Mesothelial cell of epicardium (in vitro differentiated cells): ENCODE measurements around the gene GDAP2. TPM values are rescaled to one million over a fixed set of nuclear protein-coding genes. Genes with fewer than 3 reads are reported as not detected.

Source experiments
- DNase-seq, 2 experiments: peaks; one replicate each; pipeline ENCODE4 v3.0.0; 2021; ENCODE audit warnings: low spot score in 2 of 2; ENCODE audit not compliant: unreplicated experiment in 2 of 2
- H3K27ac Mint-ChIP-seq: 2 replicates; pipeline ENCODE4 v1.8.0; 2021; ENCODE audit warnings: mixed read lengths
- H3K27me3 Mint-ChIP-seq: 2 replicates; pipeline ENCODE4 v1.8.0; 2021; ENCODE audit warnings: low read depth, mixed read lengths
- H3K36me3 Mint-ChIP-seq: 2 replicates; pipeline ENCODE4 v1.8.0; 2021; ENCODE audit warnings: mixed read lengths
- H3K4me1 Mint-ChIP-seq: 2 replicates; pipeline ENCODE4 v1.8.0; 2021; ENCODE audit warnings: mixed read lengths
- H3K4me3 Mint-ChIP-seq: 2 replicates; pipeline ENCODE4 v1.8.0; 2021; ENCODE audit warnings: mild to moderate bottlenecking, moderate library complexity, mixed read lengths
- H3K9me3 Mint-ChIP-seq: 2 replicates; pipeline ENCODE4 v1.8.0; 2021; ENCODE audit warnings: mixed read lengths
- CTCF ChIP-seq: fragments of 200-600 bp; sonication (generic); IDR thresholded peaks from one replicate; pipeline ENCODE4 v1.5.0; 2021; ENCODE audit warnings: antibody characterized with exemption; ENCODE audit not compliant: unreplicated experiment
- total RNA-seq: library from RNA; stranded (reverse); gene quantifications from 3 replicates; pipeline ENCODE4 v1.2.1, GENCODE V29; 2021

The GDAP2 gene
- total RNA-seq, 1 donor from 2014 or later, result 25.9 TPM

DNA sequence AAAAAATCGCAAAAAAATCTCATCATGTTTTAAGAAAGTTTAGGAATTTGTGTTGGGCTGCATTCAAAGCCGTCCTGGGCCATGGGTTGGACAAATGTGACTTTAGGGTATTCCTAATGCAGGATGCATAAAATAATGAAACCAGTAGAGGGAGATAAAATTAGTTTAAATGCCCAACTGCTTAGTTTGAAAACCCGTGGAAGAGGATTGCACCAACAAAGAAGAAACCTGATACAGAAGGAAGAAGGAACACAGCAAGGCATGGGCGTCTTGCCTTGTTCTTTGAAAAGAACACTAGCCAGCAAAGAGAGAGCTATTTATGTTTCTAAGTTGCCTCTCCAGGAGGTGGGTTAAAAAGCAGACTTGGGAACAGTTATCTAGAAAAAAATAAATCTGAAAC is 38.1 kb upstream of the GDAP2 start:
- peaks cover 5% of the 10 kb centered on the region for H3K4me1 Mint-ChIP-seq
- DNase-seq, result no peak
- H3K4me3 Mint-ChIP-seq, result no peak overlapping the region
- H3K27me3 Mint-ChIP-seq, result no peaks in the 10 kb centered on the region
- H3K27ac Mint-ChIP-seq, result no peak overlapping the region
- no peaks in the 10 kb centered on the region for H3K36me3 Mint-ChIP-seq
- H3K9me3 Mint-ChIP-seq, result no peaks in the 10 kb centered on the region
- TF ChIP-seq CTCF, result peak; percentile 37

DNA sequence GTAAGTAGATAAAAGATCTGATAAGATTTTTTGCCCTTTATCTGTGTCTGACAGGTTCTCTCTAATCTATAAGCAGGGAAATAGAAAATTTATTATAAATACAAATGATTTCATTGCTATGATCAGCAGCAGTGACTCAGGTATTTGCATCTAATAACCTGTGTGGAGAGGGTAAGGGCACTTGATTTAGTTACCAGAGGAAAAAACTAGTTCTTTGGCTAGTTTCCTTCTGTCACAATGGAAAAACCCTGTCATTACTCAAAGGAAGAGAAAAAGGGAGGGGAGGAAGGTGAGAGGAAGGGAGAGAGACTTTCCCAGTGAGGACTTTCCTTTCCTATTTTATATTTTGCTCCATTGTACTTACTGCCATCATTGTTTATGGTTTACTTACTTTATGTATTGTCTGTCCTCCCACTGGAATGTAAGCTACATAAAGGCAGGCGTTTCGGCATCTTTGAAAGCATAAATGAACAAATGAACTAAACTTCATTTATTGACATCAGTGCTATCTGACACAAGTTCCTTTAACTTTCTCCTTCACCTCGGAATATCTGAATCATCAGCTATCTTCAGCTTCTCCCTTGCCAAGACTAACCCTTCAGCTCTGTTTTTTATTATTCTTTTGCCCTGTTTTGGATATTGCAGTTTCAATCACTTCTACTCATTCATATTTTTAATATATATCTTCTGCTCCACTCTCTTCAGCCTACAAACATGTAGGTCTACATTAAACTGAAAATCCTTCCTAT is 35.0 kb upstream of the GDAP2 start:
- Mint-ChIP-seq H3K27me3 (no peaks in the 10 kb centered on the region), H3K9me3 (no peaks in the 10 kb centered on the region), H3K4me3 (no peak overlapping the region), H3K27ac (no peak overlapping the region), H3K36me3 (peaks cover 7% of the 10 kb centered on the region), H3K4me1 (peaks cover 5% of the 10 kb centered on the region)
- TF ChIP-seq CTCF, result no peak
- no peak for DNase-seq

DNA sequence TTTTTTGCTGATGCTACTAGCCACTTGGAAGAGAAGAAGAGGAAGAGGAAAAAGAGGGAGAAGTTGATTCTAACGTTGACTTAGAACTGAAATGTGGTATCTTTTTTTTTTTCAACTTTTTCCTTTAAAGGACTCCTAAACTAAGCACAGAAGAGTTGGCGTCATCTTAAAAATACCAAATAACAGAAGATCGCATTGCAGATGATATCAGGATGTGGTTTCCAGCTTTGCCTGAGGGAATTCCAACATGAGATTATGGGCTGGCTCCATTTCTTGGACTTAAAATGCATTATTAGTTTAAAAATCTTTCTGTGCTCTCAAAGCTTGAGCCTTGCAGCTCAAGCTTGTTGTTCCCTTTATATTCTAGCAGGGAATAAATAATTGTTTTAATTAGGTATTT is 29.9 kb upstream of the GDAP2 start:
- H3K27me3 Mint-ChIP-seq, result no peaks in the 10 kb centered on the region
- H3K4me1 Mint-ChIP-seq, result no peaks in the 10 kb centered on the region
- peaks cover 42% of the 10 kb centered on the region for H3K36me3 Mint-ChIP-seq
- H3K4me3 Mint-ChIP-seq, result no peak overlapping the region
- no peak for TF ChIP-seq CTCF
- no peak overlapping the region for H3K27ac Mint-ChIP-seq
- DNase-seq, result no peak
- H3K9me3 Mint-ChIP-seq, result no peaks in the 10 kb centered on the region

- H3K27me3 Mint-ChIP-seq, result no peaks in the 10 kb centered on the region
- TF ChIP-seq CTCF, result no peak
- no peak overlapping the region for H3K4me3 Mint-ChIP-seq
- DNase-seq, result no peak
- peaks cover 54% of the 10 kb centered on the region for H3K36me3 Mint-ChIP-seq
- no peaks in the 10 kb centered on the region for H3K4me1 Mint-ChIP-seq
- no peak overlapping the region for H3K27ac Mint-ChIP-seq
- H3K9me3 Mint-ChIP-seq, result no peaks in the 10 kb centered on the region
Measured at GRCh38 chr1:117952386-117952785, 23.0 kb upstream of the GDAP2 start.

DNA sequence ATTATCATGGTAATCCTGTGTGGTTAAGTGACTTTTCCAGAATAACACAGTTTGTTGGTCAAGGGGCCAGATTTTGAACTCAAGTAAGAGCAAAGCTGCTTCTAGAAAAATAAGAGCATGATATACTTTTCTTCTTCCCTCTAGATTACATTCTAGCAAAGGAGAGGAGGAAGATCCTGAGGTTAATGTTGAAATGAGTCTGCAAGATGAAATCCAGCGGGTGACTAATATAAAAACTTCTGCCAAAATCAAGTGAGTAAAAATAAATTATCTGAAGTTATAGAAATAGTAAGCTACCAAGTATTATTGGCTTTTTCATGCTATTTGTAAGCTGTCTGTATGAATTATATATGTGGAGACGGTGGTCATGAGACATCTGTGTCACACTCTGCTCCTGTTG is 12.9 kb upstream of the GDAP2 start:
- Mint-ChIP-seq H3K27ac (no peak overlapping the region), H3K4me1 (no peaks in the 10 kb centered on the region), H3K4me3 (no peak overlapping the region), H3K9me3 (no peaks in the 10 kb centered on the region), H3K36me3 (peaks cover 48% of the 10 kb centered on the region), H3K27me3 (no peaks in the 10 kb centered on the region)
- TF ChIP-seq CTCF, result no peak
- no peak for DNase-seq
